ENCODE measurements around the gene VAC14.

VAC14 gene

GRCh38 chr16:70658921-70659320, 142.0 kb downstream of the VAC14 start:
- no peak for DNase-seq

- no peak for DNase-seq
These were observed 143.0 kb downstream of the VAC14 start for GRCh38 chr16:70657956-70658355.

DNA sequence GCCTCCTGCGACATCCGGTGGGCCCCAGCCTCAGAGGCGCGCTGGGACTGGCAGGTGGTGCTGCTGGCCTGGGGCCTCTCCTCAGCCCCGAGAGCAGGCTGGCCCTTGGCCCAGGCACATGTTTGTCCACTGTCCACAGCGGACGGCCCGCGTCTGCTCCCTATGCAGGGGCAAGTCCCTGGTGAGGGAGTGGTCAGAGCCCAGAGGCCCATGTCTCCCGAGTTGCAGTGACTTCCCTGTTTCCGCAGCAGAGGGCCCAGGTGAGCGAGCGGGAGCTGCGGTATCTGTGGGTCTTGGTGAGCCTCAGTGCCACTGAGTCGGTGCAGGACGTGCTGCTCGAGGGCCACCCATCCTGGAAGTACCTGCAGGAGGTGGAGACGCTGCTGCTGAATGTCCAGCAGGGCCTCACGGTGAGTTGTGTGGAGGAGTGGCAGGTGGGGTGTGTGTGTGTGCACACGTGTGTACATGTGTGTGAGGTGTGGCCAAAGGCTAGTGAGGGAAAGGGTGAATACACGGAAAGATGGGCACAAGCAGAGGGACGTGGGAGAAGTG, 144.2 kb downstream of the VAC14 start:
- no peak for DNase-seq

- no peak for DNase-seq
These were observed 144.8 kb downstream of the VAC14 start for GRCh38 chr16:70656065-70656711.

DNA sequence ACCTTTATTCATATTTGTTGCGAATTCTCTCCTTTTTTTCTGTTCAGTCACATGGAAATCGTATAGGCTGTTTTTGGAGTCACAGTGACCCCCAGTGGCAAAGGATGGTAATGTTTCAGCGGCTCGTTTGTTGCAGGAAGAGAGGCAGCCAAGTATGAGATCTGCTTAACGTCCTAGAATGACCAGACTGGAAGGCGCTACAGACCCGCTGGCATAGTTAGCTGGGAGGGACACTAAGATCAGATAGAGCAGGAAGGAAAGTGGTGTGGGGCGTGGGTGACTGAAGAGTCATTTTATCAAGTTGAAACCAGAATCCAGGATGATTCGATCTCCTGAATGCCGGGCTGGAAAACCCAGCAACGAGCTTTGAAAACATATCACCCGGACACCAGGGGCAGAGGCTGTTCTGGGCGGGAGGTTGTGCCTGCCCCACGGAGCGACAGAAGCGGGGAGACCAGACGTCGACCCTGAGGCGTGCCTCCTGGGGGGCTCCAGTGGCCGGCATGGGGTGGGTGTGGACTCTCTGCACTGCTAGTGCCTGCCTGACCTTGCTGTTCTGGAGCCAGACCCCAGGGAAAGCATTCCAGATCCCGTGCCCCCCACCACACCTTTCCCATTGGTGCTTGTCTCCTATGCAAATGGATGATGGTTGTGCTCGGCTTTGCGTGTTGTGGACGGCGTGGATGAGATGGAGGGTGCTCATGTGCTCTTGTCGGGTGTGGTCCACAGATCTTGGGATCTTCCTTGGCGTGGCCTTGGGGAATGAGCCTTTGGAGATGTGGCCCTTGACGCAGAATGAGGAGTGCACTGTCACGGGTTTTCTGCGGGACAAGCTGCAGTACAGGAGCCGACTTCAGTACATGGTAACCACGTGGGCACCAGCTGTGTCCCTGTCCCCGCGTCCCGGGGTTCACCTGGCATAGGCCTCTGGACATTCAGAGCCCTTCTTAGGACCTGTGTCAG, 146.9 kb downstream of the VAC14 start:
- DNase-seq: peak; percentile 71 to 83 (median 73)

DNA sequence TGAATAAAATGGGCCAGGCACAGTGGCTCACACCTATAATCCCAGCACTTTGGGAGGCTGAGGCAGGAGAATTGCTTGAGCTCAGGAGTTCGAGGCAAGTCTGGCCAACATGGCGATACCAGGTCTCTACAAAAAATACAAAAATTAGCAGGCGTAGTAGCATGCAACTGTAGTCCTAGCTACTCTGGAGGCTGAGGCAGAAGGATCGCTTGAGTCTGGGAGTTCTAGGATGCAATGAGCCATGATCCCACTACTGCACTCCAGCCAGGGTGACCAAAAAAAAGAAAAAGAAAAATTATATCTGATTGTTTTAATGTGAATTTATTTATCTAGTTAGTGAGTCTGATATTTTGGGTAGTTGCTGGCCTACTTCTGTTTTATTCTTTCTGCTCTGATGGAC, 147.6 kb downstream of the VAC14 start:
- DNase-seq: no peak

- DNase-seq: no peak
These were observed 148.6 kb downstream of the VAC14 start for GRCh38 chr16:70652322-70652721.

DNA sequence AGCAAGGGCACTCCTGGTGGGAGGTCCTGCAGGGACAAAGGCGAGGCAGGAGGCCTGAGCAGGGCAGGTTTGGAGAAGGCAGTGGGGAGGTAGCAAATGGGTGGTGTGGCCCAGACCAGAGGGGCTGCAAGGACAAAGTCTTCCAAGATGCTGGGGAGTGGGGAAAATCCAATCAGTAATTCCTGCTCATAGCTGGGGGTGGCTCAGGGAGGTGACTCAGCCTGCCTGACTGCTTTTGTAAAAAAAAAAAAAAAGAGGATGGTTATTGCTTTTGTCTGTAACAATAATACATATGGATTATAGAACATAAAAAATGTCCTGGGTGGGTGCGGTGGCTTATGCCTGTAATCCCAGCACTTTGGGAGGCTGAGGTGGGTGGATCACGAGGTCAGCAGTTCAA, 149.4 kb downstream of the VAC14 start:
- peak; percentile 22 to 28 (median 26) for DNase-seq

DNA sequence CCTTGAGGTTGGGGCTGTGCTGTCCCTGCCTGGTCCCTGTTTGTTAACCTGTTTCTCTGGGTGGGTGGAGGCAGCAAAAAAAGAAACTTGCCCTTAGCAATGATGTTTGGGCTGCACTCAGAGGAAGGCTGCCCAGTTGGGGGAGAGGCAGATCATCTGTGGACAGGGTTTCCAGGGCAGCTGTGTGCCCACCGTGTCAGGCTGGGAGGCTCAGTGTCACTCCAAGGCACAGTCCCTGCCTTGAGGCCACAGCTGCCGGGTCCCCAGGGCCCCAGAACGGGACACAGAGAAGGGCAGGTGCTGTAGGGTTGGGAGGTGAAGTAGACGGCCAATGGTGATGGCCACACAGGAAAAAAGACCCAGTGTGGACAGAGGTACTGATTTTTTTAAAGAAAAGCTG, 150.7 kb downstream of the VAC14 start:
- no peak for DNase-seq

- no peak for DNase-seq
These were observed 151.7 kb downstream of the VAC14 start for GRCh38 chr16:70649300-70649699.

- no peak for DNase-seq
These were observed 152.4 kb downstream of the VAC14 start for GRCh38 chr16:70648606-70649005.

GRCh38 chr16:70647441-70648359, 153.3 kb downstream of the VAC14 start:
- no peak for DNase-seq

DNA sequence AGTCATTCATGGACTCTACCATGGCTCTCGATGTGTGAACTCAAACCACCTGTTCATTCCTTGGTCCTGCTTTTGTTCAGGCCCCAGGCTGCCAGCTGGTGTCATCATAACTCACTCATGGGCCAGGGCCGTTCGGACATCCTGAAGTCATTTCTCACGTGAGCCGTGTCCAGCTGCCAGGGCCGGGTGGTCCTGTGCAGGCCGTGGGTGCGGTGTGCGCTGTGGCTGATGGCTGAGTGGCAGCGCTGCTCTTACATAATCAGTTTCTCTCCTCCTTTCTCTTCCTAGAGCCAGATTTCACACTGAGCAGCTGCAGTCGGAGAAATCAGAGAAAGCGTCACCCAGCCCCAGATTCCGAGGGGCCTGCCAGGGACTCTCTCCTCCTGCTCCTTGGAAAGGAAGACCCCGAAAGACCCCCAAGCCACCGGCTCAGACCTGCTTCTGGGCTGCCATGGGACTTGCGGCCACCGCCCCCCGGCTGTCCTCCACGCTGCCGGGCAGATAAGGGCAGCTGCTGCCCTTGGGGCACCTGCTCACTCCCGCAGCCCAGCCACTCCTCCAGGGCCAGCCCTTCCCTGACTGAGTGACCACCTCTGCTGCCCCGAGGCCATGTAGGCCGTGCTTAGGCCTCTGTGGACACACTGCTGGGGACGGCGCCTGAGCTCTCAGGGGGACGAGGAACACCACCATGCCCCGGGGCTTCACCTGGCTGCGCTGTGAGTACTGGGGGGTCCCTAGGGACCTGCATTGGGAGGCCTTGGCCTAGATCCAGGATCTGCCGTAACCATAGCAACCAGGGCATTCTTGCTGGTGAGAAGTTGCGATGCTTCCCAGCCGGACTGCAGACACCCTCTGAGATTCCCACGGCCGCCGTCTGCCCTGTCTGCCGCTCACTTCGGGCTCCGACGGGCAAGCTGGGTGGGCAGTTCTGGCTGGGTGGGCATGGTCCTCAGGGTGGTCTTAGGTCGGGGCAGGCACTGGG, 154.4 kb downstream of the VAC14 start, which contains the start of gene IL34:
Gene IL34 (plus strand): TSS at position 300 of the 982 bp plus-strand sequence. CDS start 389 bp downstream, at position 689.
- peak in 1 of 3 donors; percentile 10 for DNase-seq

DNA sequence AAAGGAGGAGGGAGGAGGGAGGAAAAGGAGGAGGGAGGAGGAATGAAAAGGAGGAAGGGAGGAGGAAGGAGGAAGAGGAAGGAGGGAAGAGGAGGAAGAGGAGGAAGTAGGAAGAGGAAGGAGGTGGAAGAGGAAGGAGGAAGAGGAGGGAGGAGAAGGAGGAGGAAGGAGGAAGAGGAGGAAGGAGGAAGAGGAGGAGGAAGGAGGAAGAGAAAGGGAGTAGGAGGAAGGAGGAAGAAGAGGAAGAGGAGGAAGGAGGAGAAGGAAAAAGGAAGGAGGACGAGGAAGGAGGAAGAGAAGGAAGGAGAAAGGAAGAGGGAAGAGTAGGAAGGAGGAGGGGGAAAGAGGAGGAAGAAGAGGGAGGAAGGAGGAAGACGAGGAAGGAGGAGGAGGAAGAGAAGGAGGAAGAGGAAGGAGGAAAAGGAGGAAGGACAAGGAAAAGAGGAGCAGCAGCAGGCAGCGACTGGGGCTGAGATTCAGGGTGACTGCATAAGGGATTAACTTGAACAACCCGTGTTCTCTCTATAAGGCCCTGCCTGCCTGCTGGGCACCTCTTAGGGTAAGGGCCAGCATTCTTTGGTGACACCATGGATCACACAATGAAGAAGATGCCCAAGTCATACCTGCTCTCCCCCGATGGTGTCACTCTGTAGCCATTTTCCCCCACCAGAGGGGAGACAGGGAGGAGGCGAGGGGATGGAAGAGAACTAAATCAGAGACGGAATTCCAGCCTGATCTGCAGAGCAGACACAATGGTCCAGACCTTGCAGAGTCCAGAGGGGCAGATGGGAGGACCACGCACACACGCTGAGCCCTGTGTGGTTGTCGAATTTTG, 156.0 kb downstream of the VAC14 start:
- DNase-seq: peak in 1 of 3 donors; percentile 16

GRCh38 chr16:70643264-70643663, 157.7 kb downstream of the VAC14 start:
- peak in 1 of 3 donors; percentile 3 for DNase-seq

GRCh38 chr16:70642633-70643032, 158.3 kb downstream of the VAC14 start:
- DNase-seq: peak in 1 of 3 donors; percentile 9

DNA sequence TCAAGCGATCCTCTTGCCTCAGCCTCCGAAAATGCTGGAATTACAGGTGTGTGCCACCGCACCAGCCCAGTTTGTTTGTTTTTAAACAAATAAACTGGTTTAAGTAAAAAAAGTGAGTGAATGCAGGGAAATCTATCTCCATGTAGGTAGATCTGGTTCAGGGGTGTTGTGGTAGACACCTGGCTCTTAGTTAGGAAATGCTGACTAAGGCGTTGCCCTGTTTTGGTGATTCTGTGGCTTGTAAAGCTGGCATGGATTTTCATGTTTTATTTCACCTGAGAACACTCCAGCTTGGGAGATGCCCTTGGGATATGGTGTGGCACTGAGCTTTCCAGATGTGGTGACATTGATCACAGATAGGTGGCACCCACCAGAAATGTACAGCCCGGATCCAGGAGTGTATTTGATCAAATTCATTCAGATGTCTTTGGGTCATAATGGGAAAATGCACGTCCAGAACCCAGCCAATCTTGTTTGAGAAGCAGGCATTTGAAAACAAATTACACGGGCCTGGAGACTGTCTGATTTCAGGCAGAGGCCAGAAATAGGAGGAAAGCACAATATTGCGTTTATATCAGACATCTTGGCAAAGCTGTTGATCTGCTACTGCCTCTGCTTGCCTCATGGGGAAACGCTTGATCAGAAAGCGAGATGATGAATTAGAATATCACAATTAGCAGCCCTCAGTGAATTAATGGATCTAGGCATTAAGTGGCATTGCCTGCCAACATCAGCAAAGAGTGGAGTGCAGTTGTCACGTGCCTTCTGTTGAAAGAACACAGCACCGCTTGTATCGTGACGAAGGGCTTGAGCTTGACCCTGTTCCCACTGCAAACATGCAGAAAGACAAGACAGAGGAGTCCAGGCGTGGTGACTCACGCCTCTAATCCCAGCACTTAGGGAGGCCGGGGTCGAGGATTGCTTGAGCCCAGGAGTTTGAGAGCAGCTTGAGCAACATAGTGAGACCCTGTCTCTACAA, 161.9 kb downstream of the VAC14 start:
- no peak for DNase-seq

Data from suppressor macrophage treated with lipopolysaccharide for 1 hour (primary cell).